ENCODE results near the gene ABCA9.

The ABCA9 gene

DNA sequence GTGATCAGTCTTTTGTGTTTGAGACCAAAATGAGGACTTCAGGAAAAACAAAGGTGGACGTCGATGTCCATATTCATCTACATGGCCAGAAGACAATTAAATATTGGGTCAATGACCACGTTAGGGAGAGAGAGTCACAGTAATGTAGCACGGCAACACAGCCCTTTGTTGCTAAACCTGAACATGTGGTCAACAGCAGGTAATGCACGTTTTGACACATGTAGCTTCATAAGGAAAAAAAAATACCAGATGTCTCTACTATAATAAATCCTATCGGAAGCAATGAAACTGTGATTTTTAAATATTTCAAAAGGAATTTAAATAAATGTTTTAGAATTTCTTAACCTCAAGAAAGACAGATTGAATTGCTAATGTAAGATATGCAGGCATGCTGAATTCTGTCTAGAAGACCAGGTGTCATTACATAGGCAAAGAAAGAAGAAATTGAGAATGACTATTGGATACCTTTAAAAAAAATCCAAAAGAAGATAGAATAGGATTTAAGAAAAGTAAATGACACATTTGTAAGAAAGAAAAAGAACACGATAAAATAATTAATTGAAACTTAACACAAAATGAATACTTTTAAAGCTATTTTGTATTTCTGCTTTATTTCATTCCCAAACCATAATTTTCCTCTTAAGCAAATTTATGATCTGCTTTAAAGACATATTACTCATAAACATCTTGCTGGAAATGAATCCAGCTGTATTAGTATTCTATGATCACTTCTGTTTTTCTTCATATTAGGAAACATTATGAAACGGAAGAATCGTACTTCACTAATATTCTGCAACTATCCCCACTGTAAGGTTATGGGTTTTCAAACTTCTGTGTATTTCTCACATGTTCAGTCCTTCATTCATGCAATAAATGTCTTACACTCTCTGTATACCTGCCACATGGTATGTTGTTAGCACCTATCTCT, 135.7 kb downstream of the ABCA9 start:
- CTCF ChIA-PET, result no interaction called here
- TF ChIP-seq, protein P1, sequence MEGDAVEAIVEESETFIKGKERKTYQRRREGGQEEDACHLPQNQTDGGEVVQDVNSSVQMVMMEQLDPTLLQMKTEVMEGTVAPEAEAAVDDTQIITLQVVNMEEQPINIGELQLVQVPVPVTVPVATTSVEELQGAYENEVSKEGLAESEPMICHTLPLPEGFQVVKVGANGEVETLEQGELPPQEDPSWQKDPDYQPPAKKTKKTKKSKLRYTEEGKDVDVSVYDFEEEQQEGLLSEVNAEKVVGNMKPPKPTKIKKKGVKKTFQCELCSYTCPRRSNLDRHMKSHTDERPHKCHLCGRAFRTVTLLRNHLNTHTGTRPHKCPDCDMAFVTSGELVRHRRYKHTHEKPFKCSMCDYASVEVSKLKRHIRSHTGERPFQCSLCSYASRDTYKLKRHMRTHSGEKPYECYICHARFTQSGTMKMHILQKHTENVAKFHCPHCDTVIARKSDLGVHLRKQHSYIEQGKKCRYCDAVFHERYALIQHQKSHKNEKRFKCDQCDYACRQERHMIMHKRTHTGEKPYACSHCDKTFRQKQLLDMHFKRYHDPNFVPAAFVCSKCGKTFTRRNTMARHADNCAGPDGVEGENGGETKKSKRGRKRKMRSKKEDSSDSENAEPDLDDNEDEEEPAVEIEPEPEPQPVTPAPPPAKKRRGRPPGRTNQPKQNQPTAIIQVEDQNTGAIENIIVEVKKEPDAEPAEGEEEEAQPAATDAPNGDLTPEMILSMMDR (IDR thresholded peaks at IDR 0.05; ENCODE audit: control extremely low read depth, extremely low read depth, low read depth, missing control alignments), result no peak
- POLR2A ChIA-PET, result no interaction called here
- DNase-seq (ENCODE audit: extremely low spot score), result no peak
